IgD-negative memory B cell (primary cell): ENCODE measurements around the gene COPS8. TPM values are rescaled to one million over a fixed set of nuclear protein-coding genes. Genes with fewer than 3 reads are reported as not detected.

Experiments used
- H3K27ac Mint-ChIP-seq, 3 donors: one replicate each; pipeline ENCODE4 v1.8.0; 2020 to 2022; ENCODE audit warnings: mild to moderate bottlenecking in 3 of 3, mixed read lengths in 3 of 3, moderate library complexity in 1 of 3
- H3K27me3 Mint-ChIP-seq: one replicate; pipeline ENCODE4 v1.8.0; 2021; ENCODE audit warnings: mixed read lengths
- H3K36me3 Mint-ChIP-seq: one replicate; pipeline ENCODE4 v1.8.0; 2020; ENCODE audit warnings: mild to moderate bottlenecking, mixed read lengths
- H3K4me1 Mint-ChIP-seq, 3 donors: one replicate each; pipeline ENCODE4 v1.8.0; 2020 to 2022; ENCODE audit warnings: mixed read lengths in 3 of 3, mild to moderate bottlenecking in 1 of 3
- H3K4me3 Mint-ChIP-seq, 4 donors: one replicate each; pipeline ENCODE4 v1.8.0; 2020 to 2022; ENCODE audit warnings: mild to moderate bottlenecking in 4 of 4, mixed read lengths in 4 of 4, moderate library complexity in 3 of 4
- H3K9me3 Mint-ChIP-seq, 3 donors: one replicate each; pipeline ENCODE4 v1.8.0; 2020 to 2021; ENCODE audit warnings: mixed read lengths in 3 of 3, mild to moderate bottlenecking in 1 of 3
- polyA plus RNA-seq: library from polyadenylated mRNA; unstranded; fragments of 300-500 nt; fragmentation: Illumina TruSeq; gene quantifications from one replicate; pipeline ENCODE4 v1.2.3, GENCODE V29; 2021

Gene COPS8
- polyA plus RNA-seq, 1 donor from 2014 or later, result 51.1 TPM

- Mint-ChIP-seq H3K27me3 (no peaks in the 10 kb centered on the region), H3K9me3 (no peaks in the 10 kb centered on the region), H3K4me1 (peaks cover 0 to 4% (median 0%) of the 10 kb centered on the region in 3 donors), H3K4me3 (no peak overlapping the region), H3K27ac (no peak overlapping the region), H3K36me3 (peaks cover 1% of the 10 kb centered on the region)
Measured at GRCh38 chr2:237075749-237076599, 9.7 kb upstream of the COPS8 start.

DNA sequence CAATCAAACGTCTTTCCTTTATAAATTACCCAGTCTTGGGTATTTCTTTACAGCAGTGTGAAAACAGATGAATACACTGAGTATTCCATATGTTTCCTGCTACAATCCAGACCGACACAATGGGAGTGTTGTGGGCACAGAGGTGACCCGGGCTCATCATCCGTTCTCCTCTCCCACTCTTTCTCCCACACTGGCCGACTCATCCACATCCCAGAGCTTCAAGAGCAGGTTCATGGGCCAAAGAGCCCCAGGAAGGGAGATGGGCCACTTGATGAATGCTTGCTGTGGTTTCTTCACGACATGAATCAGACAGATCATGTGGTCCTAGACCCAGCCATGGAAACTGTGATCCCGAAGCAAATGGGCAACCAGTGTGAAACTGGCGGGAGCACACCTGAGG, 4.1 kb upstream of the COPS8 start:
- peaks cover 1% of the 10 kb centered on the region for H3K36me3 Mint-ChIP-seq
- no peaks in the 10 kb centered on the region for H3K9me3 Mint-ChIP-seq
- H3K4me1 Mint-ChIP-seq, result peaks cover 1 to 14% (median 8%) of the 10 kb centered on the region in 3 donors
- H3K4me3 Mint-ChIP-seq, result no peak overlapping the region
- H3K27ac Mint-ChIP-seq, result no peak overlapping the region
- H3K27me3 Mint-ChIP-seq, result no peaks in the 10 kb centered on the region

- Mint-ChIP-seq H3K27ac (peak overlapping the region in 1 of 3 donors; percentile 22), H3K27me3 (no peaks in the 10 kb centered on the region), H3K4me3 (peak overlapping the region in 1 of 4 donors; percentile 72), H3K9me3 (no peaks in the 10 kb centered on the region), H3K4me1 (peaks cover 9 to 15% (median 10%) of the 10 kb centered on the region in 3 donors), H3K36me3 (peaks cover 1% of the 10 kb centered on the region)
Measured at GRCh38 chr2:237083026-237083425, 2.7 kb upstream of the COPS8 start.

- Mint-ChIP-seq H3K9me3 (no peaks in the 10 kb centered on the region), H3K36me3 (no peaks in the 10 kb centered on the region), H3K4me1 (peaks cover 9 to 15% (median 10%) of the 10 kb centered on the region in 3 donors), H3K27ac (peak overlapping the region in 2 of 3 donors; percentile 67 to 87), H3K27me3 (no peaks in the 10 kb centered on the region), H3K4me3 (peak overlapping the region; percentile 97 to 100 (median 97))
Measured at GRCh38 chr2:237084444-237084843, 1.2 kb upstream of the COPS8 start.

DNA sequence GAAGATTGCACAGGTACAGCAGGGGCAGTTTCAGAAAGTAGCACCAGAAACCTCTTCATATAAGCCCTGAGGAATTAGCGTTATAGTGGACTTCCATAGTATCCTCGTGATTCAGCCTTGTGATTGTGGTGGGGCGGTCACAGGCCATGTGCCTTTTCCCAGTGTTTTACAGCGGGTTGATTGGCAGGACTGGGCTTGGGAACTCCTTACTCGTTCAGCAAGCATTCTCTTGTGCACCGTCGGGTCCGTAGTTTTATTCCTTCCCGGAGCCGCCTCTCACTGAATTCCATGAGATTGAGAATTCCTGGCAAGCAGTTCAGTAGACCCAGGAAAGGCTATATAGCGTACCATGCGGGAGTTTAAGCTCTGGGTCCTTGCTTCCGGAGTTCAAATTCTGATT, 5.2 kb downstream of the COPS8 start:
- Mint-ChIP-seq H3K36me3 (peaks cover 4% of the 10 kb centered on the region), H3K4me3 (no peak overlapping the region), H3K27me3 (no peaks in the 10 kb centered on the region), H3K9me3 (no peaks in the 10 kb centered on the region), H3K4me1 (peaks cover 3 to 15% (median 6%) of the 10 kb centered on the region in 3 donors), H3K27ac (no peak overlapping the region)

- H3K4me1 Mint-ChIP-seq, result peaks cover 0 to 12% (median 1%) of the 10 kb centered on the region in 3 donors
- no peaks in the 10 kb centered on the region for H3K27me3 Mint-ChIP-seq
- H3K4me3 Mint-ChIP-seq, result no peak overlapping the region
- H3K9me3 Mint-ChIP-seq, result no peaks in the 10 kb centered on the region
- H3K27ac Mint-ChIP-seq, result no peak overlapping the region
- H3K36me3 Mint-ChIP-seq, result peaks cover 9% of the 10 kb centered on the region
Measured at GRCh38 chr2:237091779-237092436, 6.2 kb downstream of the COPS8 start.

- H3K27ac Mint-ChIP-seq, result no peak overlapping the region
- peaks cover 0 to 9% (median 1%) of the 10 kb centered on the region in 3 donors for H3K4me1 Mint-ChIP-seq
- no peaks in the 10 kb centered on the region for H3K9me3 Mint-ChIP-seq
- no peaks in the 10 kb centered on the region for H3K27me3 Mint-ChIP-seq
- peaks cover 9% of the 10 kb centered on the region for H3K36me3 Mint-ChIP-seq
- H3K4me3 Mint-ChIP-seq, result no peak overlapping the region
Measured at GRCh38 chr2:237092506-237092905, 6.8 kb downstream of the COPS8 start.

- peaks cover 12% of the 10 kb centered on the region for H3K36me3 Mint-ChIP-seq
- no peak overlapping the region for H3K4me3 Mint-ChIP-seq
- no peaks in the 10 kb centered on the region for H3K9me3 Mint-ChIP-seq
- H3K4me1 Mint-ChIP-seq, result peaks cover 0 to 5% (median 1%) of the 10 kb centered on the region in 3 donors
- no peaks in the 10 kb centered on the region for H3K27me3 Mint-ChIP-seq
- no peak overlapping the region for H3K27ac Mint-ChIP-seq
Measured at GRCh38 chr2:237092920-237093781, 7.5 kb downstream of the COPS8 start.

GRCh38 chr2:237096201-237096600, 10.5 kb downstream of the COPS8 start:
- Mint-ChIP-seq H3K4me1 (peaks cover 0 to 5% (median 1%) of the 10 kb centered on the region in 3 donors), H3K4me3 (no peak overlapping the region), H3K36me3 (peaks cover 15% of the 10 kb centered on the region), H3K27ac (no peak overlapping the region), H3K27me3 (no peaks in the 10 kb centered on the region), H3K9me3 (no peaks in the 10 kb centered on the region)

DNA sequence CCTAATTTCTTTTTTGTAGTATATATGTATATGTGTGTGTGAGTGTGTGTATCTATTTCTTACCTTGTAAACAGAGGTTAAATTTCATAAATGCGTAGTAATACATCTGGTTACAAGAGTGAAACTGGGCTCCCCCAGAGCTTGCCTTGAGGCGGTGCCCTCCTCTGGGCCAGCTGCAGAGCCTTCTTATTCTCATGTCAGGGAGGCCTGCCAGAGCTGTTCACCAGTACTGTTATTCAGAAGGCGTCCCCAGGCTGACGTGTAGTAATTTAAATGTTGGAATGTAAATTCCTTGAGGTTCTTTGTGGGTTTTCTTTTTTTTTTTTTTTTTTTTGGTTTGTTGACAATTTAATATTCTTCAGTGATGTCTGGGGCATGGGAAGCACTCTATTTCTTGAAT, 11.2 kb downstream of the COPS8 start:
- Mint-ChIP-seq H3K4me3 (no peak overlapping the region), H3K27me3 (no peaks in the 10 kb centered on the region), H3K27ac (no peak overlapping the region), H3K4me1 (peaks cover 0 to 5% (median 1%) of the 10 kb centered on the region in 3 donors), H3K36me3 (peaks cover 19% of the 10 kb centered on the region), H3K9me3 (no peaks in the 10 kb centered on the region)

- H3K27ac Mint-ChIP-seq, result no peak overlapping the region
- no peak overlapping the region for H3K4me3 Mint-ChIP-seq
- no peaks in the 10 kb centered on the region for H3K9me3 Mint-ChIP-seq
- no peaks in the 10 kb centered on the region for H3K27me3 Mint-ChIP-seq
- peaks cover 0 to 2% (median 1%) of the 10 kb centered on the region in 3 donors for H3K4me1 Mint-ChIP-seq
- H3K36me3 Mint-ChIP-seq, result peaks cover 20% of the 10 kb centered on the region
Measured at GRCh38 chr2:237097326-237097910, 11.7 kb downstream of the COPS8 start.

DNA sequence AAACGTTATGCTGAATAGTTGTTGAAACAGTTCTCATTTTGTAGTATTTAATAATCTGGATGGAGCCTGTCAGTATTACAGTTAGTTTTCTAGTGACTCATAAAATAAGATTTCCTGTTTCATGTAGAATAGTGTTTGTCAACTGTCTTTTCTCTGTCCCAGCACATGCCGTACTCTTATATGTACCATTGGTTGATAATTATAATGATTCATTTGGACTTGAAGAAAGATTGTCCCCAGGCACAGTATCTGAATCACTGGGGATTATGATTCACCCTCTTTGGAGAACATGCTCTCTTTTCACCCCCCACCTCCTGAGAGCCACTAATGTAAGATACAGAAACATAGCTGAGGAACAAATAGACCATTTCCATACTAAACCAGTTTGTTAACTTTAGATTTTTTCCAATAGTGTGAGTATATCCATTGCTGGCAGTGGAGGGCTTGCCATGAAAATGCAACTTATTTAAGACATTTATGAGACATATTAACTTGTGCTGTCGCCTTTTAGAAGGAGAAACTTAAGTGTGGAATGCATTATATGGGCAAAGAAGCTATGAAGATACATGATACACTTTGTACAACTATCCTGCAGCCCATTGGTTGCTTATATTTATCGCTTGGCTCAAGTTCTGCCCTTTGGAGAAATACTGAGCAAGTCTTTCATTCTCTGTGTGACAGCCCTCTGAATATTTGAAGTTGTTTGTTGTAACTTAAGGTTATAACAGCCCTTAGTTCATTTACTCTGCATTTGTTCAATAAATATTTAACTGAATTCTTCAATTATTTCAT, 12.4 kb downstream of the COPS8 start:
- no peak overlapping the region for H3K27ac Mint-ChIP-seq
- peaks cover 22% of the 10 kb centered on the region for H3K36me3 Mint-ChIP-seq
- H3K4me3 Mint-ChIP-seq, result no peak overlapping the region
- no peaks in the 10 kb centered on the region for H3K27me3 Mint-ChIP-seq
- no peaks in the 10 kb centered on the region for H3K9me3 Mint-ChIP-seq
- H3K4me1 Mint-ChIP-seq, result no peaks in the 10 kb centered on the region

DNA sequence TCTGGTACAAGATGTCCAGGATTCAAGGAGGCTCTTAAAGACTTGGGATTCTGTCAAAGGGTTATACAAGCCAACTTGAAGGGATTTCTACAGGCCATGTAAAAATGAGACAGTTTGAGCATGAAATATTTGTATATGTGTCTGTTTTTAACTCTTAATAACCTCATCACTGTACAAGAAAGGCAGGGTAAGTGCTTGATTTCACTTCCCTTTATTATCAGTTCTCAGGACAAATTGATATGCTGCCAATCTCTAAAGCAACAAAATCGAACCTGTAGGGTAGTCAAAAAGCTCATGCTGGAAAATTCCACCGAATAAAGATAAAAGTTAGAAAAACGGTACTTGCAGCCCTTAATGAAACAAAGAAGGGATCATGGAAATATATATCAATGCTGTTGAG, 14.1 kb downstream of the COPS8 start:
- Mint-ChIP-seq H3K9me3 (no peaks in the 10 kb centered on the region), H3K4me3 (no peak overlapping the region), H3K4me1 (no peaks in the 10 kb centered on the region), H3K27me3 (no peaks in the 10 kb centered on the region), H3K36me3 (peaks cover 17% of the 10 kb centered on the region), H3K27ac (no peak overlapping the region)
